Measurements from ENCODE around the gene SHF.

- TF ChIP-seq CTCF (IDR thresholded peaks at IDR 0.05) (no peak), EP300 (IDR thresholded peaks at IDR 0.05) (no peak)
These were observed 36.8 kb downstream of the SHF start for GRCh38 chr15:45150997-45151396.
